GM21576 (cell line): ENCODE data around the gene PSMG2.
A peak's percentile ranks its signal among the peaks of the same experiment; 100 is the strongest.
"Not testable (repeated sequence)": the region's sequence is repeated elsewhere in the genome, so short reads cannot be mapped to it uniquely, and the experiment has no call there.

Experiments used
- ATAC-seq: cut with Tn5 transposase; IDR thresholded peaks from one replicate; pipeline ENCODE4 v1.9.1; 2021; ENCODE audit warnings: mild to moderate bottlenecking, moderate library complexity; ENCODE audit not compliant: unreplicated experiment

PSMG2 gene

DNA sequence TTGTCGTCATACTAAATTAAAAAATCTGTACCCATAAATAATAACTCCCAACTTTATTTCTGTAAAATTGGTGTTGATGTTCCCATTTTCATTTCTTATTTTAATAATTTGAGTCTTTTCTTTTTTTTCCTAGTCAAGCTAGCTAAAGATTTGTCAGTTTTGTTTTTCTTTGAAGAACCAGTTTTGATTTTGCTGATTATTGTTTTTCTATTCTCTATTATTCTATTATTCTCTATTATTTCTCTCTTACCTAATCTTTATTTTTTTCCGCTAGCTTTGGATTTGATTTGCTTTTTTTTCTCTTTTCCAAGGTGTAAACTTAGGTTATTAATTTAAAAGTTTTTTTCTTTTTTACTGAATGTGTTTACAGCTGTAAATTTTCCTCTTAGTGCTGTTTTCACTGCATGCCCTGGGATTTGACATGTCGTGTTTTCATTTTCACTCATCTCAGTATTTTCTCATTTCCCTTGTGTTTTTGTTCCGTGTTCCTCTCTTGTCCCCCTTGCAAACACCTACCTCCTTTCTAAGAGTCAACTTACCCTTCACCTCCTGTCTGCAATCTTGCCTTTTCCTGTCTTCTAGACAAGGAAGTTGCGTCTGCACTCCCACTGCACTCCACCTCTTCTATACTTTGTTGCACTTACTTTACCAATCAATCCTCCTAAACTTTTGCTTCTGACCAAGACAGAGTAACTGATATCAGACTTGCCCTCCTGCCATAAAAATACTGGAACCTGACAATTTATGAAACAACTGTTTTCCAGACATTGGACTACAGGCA, 18.8 kb downstream of the PSMG2 start:
- ATAC-seq, result no peak

DNA sequence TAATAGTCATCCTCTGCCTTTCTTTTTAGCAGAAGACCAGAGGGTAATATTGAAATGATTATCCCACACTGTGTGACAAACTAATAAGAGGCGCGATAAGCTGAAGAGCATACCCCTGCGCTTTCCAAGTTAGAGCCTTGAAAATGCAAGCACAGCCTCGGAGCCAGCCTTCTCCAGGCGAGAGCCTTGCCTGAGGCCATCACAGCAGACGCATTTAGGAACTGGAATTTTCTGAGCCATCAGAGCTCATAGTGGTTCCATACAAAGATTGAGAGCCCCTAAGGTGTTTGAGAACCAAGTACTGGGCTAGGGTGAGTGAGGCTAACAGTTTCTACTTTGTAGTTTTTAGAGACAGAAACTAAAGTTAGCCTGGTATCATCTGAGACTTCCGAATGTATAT, 19.9 kb downstream of the PSMG2 start:
- ATAC-seq, result no peak

DNA sequence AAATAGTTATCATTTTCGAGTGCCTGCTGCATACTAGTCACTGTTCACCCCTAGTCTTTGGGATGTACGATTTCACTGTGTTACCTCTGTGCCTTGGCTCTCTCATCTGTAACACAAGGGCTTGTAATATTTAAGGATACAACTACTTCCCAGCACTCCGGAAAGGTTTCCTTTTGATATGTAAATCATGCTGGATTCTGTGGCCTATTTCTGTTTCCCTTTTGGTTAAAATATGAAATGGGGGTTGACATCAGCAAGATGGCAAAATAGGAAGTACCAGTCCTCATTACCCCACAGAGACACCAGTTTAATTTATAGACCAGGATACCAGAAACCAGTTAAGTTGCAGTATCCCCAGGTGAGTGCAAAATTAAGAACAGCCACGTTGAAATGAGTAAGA, 23.5 kb downstream of the PSMG2 start:
- no peak for ATAC-seq

DNA sequence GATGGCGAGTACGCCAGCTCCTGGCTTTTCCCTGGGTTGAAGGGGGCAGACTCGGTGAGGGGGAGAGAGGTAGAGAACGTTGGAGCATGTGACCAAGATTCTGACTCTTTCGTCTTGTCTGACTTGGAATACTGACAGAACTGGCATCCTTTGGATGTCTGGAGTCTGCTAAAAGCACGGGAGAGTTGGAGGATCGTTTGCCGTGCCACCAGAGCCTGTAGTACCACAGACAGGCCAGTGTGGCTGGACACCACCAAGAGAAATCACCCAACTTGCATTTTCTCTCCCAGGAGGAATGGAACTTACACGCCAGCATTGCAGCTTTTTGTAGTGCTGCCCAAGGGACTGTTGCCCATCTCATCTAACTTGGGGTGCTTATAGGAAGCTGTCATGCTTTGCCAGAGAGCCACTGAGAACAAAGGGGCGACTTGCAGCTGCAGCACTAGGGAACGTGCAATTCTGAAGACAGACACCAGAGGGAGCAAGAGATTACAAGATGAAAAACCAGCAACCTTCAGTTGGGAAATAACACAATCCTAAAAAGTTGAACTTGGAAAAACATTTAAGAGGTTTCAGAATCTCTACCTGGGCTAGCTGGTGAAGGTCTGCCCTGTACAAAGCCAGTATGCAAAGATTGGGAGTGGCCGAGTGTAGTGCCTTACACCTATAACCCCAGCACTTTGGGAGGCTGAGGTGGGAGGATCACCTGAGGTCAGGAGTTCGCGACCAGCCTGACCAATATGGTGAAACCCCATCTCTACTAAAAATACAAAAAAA, 24.1 kb downstream of the PSMG2 start:
- no peak for ATAC-seq

DNA sequence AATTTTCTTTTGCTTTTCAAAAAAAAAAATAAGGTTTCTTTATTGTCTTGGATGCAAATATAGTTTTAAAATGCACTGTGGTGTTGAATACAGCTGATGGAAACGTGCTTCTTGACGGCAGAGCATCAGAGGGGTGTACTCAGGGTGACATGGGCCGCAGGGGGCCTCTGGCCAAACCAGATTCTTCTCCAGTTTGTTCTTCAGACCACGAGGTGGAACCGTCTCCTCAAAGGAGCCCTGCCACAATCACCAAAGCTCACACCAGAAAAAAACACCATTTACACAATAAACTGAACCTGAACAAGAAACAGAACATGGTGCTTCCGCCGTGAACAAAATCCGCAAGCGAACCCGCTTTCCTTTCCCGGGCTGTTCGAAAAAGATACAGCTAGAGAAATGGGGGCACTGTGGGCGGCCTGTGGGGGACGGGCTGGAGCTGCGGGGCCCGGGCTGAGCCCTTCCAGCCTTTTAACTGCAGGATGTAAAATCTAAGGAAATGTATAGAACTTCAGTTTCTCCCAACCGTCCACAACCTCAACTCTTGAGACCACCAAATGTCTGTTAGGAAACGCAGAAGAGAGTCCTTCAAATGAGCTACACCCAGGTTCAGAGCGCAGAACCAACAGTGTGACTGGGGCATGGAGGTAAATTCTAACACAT, 34.5 kb downstream of the PSMG2 start:
- no peak for ATAC-seq

DNA sequence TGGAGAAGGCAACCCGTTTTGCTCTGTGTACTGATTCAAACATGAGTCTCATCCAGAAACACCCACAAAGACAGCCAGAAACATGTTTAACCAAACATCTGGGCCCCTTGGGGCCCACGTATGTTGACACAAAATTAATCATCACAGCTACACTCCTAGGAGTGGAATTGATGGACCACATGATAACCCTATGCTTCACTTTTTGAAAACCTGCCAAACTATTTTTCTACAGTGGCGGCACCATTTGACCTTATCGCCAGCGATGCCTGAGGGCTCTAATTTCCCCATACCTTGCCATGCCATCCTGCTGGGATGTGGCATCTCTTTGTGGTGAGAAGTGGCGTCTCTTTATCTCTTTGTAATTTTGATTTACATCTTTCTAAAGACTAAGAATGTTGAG, 38.5 kb downstream of the PSMG2 start:
- no peak for ATAC-seq

DNA sequence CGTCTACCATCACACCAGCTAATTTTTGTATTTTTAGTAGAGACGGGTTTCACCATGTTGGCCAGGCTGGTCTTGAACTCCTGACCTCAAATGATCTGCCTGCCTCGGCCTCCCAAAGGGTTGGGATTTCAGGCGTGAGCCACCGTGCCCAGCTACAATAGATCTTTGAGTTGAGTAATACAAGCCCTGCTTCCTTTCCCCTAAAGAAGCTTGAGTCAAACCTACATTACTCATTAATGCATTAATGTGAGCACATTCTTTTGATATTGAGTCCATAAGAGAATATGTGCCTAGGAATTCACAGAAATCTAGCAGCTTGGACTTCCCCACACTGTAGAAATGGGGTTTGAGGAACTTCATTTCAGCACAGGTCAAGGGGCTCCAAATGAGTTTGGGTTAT, 39.6 kb downstream of the PSMG2 start:
- no peak for ATAC-seq

DNA sequence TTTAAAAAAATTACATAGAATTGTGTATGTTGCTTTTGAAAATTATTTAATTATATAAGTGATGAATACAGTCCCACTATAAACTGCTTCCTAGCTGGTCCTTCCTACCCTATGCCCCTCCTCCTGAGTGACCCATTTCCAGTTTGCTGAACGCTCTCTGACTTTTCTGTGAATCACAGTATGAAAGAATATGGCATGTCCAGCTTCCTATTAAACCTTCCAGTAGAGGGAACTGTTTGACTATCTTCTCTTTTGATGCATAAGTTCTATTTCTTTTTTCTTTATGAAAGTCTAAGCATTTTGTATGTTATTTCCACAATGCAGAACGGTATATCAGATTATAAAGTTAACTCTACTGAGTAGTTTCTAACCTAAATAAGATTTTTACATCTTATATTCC, 41.3 kb downstream of the PSMG2 start:
- ATAC-seq, result no peak

DNA sequence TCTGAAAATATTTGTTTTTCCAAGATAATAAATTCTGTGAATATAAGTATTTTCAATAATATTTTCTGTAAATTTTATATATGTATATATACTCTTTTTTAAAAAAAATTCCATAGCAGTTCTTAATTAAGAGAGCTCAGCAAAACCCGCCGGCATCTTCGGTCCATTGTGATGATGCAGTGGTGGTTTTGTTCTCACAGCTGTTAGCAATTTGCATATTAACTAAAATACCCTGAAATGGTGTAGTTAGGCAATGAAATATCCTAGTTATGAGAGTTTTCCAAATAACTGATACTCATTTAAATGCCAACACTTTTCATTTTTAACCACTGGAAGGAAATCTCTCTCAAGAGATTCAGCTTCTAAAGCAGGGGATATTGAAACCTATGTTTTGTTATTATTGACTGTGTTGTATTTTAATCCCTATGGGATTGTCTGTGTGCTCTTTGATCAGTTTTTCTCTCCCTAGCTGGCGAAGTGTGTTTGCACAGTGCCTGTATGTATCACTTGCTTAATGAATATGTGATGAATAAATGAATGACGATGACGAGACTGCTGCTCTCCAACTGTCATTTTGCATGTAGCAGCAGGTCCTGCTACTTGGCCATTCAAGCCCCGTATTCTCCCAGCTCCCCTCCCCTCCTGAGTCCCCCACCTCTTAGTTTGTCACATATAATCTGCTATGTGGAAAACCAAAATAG, 42.4 kb downstream of the PSMG2 start:
- ATAC-seq, result no peak

DNA sequence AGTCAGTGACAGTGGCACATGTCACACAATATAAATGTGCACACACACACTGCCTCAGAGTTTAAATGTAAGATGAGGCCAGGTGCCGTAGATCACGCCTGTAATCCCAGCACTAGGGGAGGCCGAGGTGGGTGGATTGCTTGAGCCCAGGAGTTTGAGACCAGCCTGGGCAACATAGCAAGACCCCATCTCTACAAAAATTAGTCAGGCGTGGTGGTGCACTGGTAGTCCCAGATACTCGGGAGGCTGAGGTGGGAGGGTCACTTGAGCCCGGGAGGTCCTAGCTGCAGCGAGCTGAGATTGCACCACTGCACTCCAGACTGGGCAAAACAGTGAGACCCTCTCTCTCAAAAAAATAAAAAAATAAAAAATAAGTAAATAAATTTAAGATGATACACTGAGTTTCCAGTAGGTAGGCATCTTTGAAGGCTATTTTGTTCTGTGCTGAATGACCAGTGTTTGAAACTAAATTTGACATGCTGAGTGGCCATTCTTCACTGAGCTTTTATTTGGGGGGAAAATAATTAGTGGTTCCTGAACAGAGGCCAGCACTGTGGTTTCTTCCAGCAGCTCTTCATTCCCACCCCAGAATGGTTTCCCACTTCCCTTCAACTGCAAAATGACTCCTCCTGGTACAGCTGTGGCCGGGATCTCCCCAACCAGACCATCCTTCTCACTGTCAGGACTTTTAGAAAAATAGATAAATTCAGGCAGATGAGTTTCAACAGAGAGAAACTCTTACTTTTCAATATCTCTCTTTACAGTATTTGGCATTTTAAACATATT, 44.9 kb downstream of the PSMG2 start:
- ATAC-seq, result no peak

DNA sequence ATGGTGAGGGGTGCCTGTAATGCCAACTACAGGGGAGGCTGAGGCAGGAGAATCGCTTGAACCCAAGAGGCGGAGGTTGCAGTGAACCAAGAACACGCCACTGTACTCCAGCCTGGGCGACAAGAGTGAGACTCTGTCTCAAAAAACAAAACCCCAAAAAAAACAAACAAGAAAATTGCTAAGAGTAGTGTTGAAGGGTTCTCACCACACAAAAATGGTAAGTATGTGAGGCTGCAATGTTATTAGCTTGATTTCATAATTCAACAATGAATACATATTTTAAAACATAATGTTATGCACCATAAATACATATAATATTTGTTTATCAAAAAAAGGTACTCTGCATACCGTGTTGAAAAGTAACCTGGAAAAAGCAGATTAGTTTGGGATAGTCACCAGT, 45.8 kb downstream of the PSMG2 start:
- ATAC-seq, result no peak

DNA sequence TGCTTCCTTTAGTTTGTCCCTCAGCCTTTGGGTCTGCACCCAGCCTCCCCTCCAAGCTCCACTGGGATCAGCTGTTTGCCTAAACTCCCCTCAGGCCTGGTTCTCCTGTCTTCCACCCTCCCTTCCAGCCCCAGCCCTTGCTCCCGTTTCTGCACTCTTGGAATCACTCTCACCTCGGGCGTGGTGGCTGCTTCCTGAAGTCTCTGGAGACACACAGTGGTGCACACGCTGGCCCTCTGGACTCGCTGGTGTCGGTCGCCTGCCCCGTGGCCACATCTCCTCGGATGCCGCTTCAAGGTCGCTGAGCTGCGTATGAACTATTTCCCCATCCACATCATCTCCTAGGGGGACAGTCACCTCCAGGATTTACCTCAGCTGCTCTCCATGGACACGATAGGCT, 46.3 kb downstream of the PSMG2 start:
- no peak for ATAC-seq

DNA sequence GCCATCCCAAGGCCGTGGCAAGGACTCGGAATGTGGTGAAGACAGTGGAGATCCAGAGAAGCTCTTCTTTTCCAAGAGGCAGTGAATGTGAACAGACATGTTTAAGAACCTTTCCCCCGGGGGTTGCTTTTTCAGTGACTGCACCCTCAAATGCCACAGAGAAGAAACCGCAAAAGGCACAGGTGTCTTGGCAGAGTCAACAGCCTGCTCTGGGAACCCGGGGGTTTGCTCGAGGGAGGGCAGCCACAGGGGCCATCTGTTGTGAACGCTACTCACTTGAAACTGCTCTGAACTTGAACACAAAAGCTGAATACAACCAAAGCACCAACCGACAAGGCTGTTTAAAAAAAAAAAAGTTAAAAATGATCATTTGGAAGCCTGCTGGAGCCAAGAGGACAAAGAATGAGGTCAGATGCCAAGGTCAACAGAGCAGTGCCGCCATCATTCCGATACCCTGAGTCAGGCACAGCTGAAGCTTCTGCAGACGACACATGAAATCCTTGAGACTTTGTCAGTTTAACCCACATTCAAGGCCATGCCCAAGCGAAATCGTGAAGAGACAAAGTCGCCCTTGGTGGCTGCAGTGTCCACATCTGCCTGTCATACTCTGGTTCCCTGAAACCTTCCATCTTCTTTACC, 47.4 kb downstream of the PSMG2 start:
- peak; percentile 55 for ATAC-seq

DNA sequence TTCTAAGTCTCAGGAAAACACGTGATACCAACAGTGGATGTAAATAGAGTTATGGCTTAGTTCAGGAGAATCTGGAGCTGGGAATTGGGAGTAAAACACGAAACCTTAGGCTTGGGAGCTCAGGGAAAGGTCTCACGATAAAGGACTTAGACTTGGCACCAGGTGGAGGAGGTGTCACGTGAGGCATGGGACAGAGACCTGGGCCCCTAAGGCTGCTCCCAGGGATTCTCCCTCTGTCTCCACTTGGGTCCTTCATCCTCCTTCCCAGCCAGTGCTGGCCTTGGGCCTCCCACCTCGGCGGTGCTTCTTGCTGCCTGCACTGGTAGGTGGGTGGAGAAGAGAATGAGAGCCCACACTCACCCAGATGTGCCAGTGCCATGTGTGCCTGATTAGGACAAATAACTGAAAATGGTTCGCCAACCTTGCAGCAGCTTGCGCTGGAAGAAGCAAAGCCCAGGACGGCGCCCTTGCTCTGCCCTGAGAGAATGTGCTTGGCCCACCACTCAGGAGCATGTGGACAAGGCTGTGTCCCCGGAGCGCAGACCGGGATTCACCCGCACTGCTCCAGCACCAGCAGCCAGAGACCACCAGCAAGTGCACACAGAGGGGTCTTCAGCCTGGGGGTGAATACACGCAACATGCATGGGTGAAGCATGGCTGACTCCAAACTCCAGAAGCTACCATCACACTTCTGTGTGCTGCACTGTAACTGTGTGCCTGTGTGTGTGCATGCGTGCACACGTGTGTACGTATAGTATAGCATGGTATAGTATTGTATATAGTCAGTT, 48.1 kb downstream of the PSMG2 start:
- ATAC-seq, result no peak

DNA sequence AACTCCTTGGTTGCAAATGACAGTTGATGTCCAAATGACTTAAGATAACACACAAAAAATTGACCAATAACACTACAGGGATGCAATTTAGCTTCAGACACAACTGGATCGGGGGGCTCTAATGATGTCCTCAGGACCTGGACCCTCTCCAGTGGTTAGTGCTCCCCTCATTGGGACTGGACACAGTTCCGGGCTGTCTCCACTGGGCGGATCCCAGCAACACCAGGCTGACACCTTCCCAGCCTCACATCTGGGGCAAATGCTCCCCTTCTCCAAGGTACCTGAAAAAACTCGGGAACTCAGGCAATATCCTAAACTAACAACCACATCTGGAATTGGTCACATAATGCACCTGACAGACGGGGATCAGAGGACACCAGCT, 48.7 kb downstream of the PSMG2 start:
- no peak for ATAC-seq

DNA sequence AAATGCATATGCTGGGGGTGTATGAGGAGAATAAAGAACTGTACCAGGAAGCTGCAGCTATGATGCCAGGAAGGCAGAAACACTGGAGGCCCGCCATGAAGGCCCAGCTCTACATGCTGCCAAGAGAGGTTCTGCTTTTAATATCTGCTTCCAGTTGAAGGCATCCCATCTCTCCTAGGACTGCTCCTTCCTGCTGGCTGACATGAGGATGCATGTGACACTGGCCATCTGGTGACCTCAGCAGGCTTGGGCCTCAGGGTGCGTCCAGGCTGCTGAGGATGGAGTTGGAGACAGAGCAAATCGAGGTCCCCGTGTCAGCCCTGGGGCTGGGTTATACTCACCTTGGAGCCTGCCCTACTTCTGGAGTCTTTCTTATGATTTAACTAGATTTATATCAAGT, 49.0 kb downstream of the PSMG2 start:
- ATAC-seq, result no peak

DNA sequence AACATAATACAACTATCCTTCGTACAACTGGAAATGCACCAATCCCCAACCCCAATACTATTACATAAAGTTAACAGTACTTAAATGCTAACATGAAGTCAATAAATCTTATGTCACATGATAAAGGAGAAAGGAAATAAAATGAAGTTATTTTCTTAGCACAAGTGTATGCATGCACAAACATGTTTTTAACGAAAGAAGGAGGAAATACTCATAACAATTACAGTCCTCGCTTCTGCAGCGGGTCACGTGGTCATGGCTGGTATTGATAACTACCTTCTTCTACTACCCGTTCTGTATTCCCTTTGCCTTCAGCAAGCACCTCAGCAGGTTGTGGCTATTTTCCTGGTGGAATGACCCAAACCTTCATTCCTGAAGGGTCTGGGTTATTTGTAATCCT, 51.7 kb downstream of the PSMG2 start:
- ATAC-seq, result no peak

DNA sequence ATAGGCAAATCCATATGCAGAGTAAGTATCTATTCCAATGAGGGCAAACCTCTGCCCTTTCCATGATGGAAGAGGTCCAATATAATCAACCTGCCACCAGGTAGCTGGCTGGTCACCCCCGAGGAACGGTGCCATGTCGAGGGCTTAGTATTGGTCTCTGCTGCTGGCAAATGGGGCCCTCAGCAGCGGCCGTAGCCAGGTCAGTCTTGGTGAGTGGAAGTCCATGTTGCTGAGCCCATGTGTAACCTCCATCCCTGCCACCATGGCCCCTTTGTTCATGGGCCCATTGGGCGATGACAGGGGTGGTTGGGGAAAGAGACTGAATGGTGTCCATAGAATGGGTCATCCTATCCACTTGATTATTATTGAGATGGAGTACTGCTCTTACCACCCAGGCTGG, 52.8 kb downstream of the PSMG2 start:
- not testable (repeated sequence) for ATAC-seq

DNA sequence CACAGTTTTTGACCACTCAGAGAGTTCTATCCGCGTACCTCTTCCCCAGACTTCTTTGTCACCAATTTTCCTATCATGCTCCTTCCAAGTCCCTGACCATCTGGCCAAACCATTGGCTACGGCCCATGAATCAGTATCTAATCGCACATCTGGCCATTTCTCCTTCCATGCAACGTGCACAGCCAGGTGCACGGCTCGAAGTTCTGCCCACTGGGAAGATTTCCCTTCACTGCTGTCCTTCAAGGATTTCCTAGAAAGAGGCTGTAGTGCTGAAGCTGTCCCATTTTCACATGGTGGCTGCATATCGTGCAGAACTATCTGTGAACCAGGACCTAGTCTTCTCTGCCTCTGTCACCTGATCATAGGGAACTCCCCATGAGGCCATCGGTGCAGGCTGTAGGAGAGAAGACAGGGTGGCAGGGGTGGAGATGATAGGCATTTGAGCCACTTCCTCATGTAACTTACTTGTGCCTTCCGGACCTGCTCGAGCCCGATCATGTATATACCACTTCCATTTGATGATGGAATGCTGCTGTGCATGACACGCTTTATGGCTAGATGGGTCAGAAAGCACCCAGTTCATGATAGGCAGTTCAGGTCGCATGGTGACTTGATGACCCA, 53.9 kb downstream of the PSMG2 start:
- not testable (repeated sequence) for ATAC-seq
